ENCODE data around the gene TMEM121.

DNA sequence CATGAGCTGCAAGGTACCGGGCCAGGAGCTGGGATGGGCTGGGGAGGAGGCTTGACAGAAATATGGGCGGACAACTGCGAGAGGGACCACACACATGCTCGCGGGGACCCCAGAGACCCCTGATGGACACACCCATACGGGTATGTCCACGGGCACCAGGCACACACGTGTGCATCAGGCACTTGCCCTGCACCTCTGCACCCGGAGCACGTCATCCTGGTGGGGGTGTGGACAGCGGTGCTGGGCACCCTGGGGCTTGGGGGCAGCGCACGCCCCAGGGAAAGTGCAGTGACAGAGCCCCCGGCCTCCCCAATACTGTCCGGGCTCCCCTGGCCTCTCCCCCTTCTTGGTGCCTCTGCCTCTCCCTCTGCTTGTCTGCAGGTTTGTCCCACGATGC is 41.4 kb upstream of the TMEM121 start:
- TF ChIP-seq, protein P1, sequence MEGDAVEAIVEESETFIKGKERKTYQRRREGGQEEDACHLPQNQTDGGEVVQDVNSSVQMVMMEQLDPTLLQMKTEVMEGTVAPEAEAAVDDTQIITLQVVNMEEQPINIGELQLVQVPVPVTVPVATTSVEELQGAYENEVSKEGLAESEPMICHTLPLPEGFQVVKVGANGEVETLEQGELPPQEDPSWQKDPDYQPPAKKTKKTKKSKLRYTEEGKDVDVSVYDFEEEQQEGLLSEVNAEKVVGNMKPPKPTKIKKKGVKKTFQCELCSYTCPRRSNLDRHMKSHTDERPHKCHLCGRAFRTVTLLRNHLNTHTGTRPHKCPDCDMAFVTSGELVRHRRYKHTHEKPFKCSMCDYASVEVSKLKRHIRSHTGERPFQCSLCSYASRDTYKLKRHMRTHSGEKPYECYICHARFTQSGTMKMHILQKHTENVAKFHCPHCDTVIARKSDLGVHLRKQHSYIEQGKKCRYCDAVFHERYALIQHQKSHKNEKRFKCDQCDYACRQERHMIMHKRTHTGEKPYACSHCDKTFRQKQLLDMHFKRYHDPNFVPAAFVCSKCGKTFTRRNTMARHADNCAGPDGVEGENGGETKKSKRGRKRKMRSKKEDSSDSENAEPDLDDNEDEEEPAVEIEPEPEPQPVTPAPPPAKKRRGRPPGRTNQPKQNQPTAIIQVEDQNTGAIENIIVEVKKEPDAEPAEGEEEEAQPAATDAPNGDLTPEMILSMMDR (conservative IDR thresholded peaks at IDR 0.05), result no peak
- no peak for TF ChIP-seq EZH2 (IDR thresholded peaks at IDR 0.05; ENCODE audit: low read depth)
